ENCODE data around the gene MRPS12.

The MRPS12 gene

GRCh38 chr19:38974624-38975213 is 44.0 kb downstream of the MRPS12 start:
- DNase-seq (ENCODE audit: low read depth in 2 of 3, low spot score in 2 of 3), result no peak

- no peak for DNase-seq (ENCODE audit: low read depth in 2 of 3, low spot score in 2 of 3)
Observed at GRCh38 chr19:38975214-38975860, 44.6 kb downstream of the MRPS12 start, which contains the start of gene FBXO17. Gene FBXO17, minus strand, starts transcription at chr19:38975742. Its CDS starts 25,423 bp downstream, at chr19:38950319.

GRCh38 chr19:38975861-38976271 is 45.1 kb downstream of the MRPS12 start:
- no peak for DNase-seq (ENCODE audit: low read depth in 2 of 3, low spot score in 2 of 3)

GRCh38 chr19:38977445-38978325 is 46.9 kb downstream of the MRPS12 start:
- DNase-seq (ENCODE audit: low read depth in 2 of 3, low spot score in 2 of 3), result peak in 2 of 3 experiments; percentile 33 to 51

DNA sequence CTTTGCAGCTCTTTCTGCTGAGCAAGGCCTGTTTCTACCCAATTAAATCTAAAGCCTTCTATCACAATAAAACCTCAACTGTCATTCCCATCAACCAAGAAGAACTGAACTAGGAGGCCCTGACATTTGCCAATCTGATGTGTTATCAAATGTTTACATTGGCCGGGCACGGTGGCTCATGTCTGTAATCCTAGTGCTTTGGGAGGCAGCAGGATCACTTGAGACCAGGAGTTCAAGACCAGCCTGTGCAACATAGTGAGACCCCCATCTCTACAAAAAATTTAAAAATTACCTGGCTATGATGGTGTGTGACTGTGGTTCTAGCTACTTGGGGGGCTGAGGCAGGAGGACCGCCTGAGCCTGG is 47.6 kb downstream of the MRPS12 start:
- no peak for DNase-seq (ENCODE audit: low read depth in 2 of 3, low spot score in 2 of 3)

- DNase-seq (ENCODE audit: low read depth in 2 of 3, low spot score in 2 of 3), result no peak
Observed at GRCh38 chr19:38979812-38980211, 49.1 kb downstream of the MRPS12 start.

- no peak for DNase-seq (ENCODE audit: low read depth in 2 of 3, low spot score in 2 of 3)
Observed at GRCh38 chr19:38980583-38981374, 50.0 kb downstream of the MRPS12 start.
